GM12878 (cell line): ENCODE measurements around the gene CLPSL1. TPM values are rescaled to one million over a fixed set of nuclear protein-coding genes. Genes with fewer than 3 reads are reported as not detected.

Experiments
- ATAC-seq: fragments of 200-7000 bp; cut with Tn5 transposase; 3 replicates; pipeline ENCODE4 v1.9.1; 2020; ENCODE audit warnings: mild to moderate bottlenecking, moderate library complexity
- BruUV-seq: library from RNA; stranded (reverse); fragments of 400-500 nt; replicated peaks from 2 replicates; lab custom pipeline; 2021; lab: Mats Ljungman, UMichigan
- CTCF ChIA-PET: fragments of 300-600 bp; sonication (Branson Sonifier 250); formaldehyde crosslinking; extraction: SDS; loops from one replicate; lab custom pipeline; 2021; ENCODE audit warnings: inconsistent platforms; lab: Yijun Ruan, JAX
- POLR2A ChIA-PET: fragments of 350-600 bp; formaldehyde crosslinking; extraction: SDS; loops from one replicate; lab custom pipeline; 2021; ENCODE audit warnings: inconsistent platforms; lab: Charles Lee
- RAD21 ChIA-PET: fragments of 300-600 bp; sonication (Branson Sonifier 250); formaldehyde crosslinking; loops from one replicate; lab custom pipeline; 2023; ENCODE audit warnings: antibody characterized with exemption; ENCODE audit not compliant: unreplicated experiment; lab: Charles Lee
- SMC1A ChIA-PET: fragments of 300-600 bp; sonication (Branson Sonifier 250); formaldehyde crosslinking; loops from one replicate; lab custom pipeline; 2023; ENCODE audit not compliant: unreplicated experiment, uncharacterized antibody; lab: Charles Lee
- DNase-seq: peaks from one replicate; pipeline ENCODE4 v3.0.0-alpha.2; 2011; ENCODE audit warnings: low read depth, low spot score
- FAIRE-seq: peaks from 3 replicates; lab custom pipeline; 2011; peaks lifted over from hg19 to GRCh38; lab: Jason Lieb, UNC
- H2AFZ ChIP-seq: 2 replicates; pipeline ENCODE4 v1.6.0; 2011; ENCODE audit warnings: low read depth, low read length, control low read depth; ENCODE audit not compliant: control insufficient read depth
- H3K27ac ChIP-seq: 2 replicates; pipeline ENCODE4 v1.5.1; 2011; ENCODE audit warnings: control low read depth; ENCODE audit not compliant: control insufficient read depth, insufficient read depth
- H3K27me3 ChIP-seq, 2 experiments: replicated peaks in 1 of 2; 2 replicates each; pipeline versions ENCODE4 v1.6.0 to v1.6.1; 2011; ENCODE audit warnings: low read length in 1 of 2; ENCODE audit not compliant: control insufficient read depth in 2 of 2, insufficient read depth in 2 of 2
- H3K36me3 ChIP-seq, 2 experiments: 2 replicates each; pipeline ENCODE4 v1.5.1; 2011; ENCODE audit warnings: low read length in 1 of 2; ENCODE audit not compliant: control insufficient read depth in 2 of 2, insufficient read depth in 2 of 2
- H3K4me1 ChIP-seq: 2 replicates; pipeline ENCODE4 v1.6.1; 2011; ENCODE audit warnings: mild to moderate bottlenecking, low read length, moderate library complexity, mixed read lengths; ENCODE audit not compliant: control insufficient read depth, insufficient read depth
- H3K4me2 ChIP-seq: 2 replicates; pipeline ENCODE4 v1.6.0; 2011; ENCODE audit warnings: control low read depth; ENCODE audit not compliant: control insufficient read depth, insufficient read depth
- H3K4me3 ChIP-seq: fragments of 200-600 bp; sonication (generic); 2 replicates; pipeline ENCODE4 v1.5.1; 2016
- H3K79me2 ChIP-seq: 2 replicates; pipeline ENCODE4 v1.6.0; 2011; ENCODE audit warnings: low read length; ENCODE audit not compliant: control insufficient read depth, insufficient read depth
- H3K9ac ChIP-seq: 2 replicates; pipeline ENCODE4 v1.8.0; 2011; ENCODE audit warnings: low read length, control low read depth, mixed read lengths; ENCODE audit not compliant: control insufficient read depth, insufficient read depth
- H3K9me3 ChIP-seq: replicated peaks from 3 replicates; pipeline ENCODE4 v1.5.1; 2011; ENCODE audit warnings: mild to moderate bottlenecking, low read length; ENCODE audit not compliant: control insufficient read depth, insufficient read depth
- H4K20me1 ChIP-seq: 2 replicates; pipeline ENCODE4 v1.6.0; 2011; ENCODE audit not compliant: control insufficient read depth, insufficient read depth
- BCL11A ChIP-seq: IDR thresholded peaks from 2 replicates; pipeline ENCODE4 v1.6.1; 2011; ENCODE audit warnings: low read depth, low read length
- DPF2 ChIP-seq: fragments of 450-650 bp; IDR thresholded peaks from 2 replicates; pipeline ENCODE4 v1.6.1; 2017; ENCODE audit warnings: mild to moderate bottlenecking
- ELK1 ChIP-seq: IDR thresholded peaks from 2 replicates; pipeline ENCODE4 v1.6.1; 2012; ENCODE audit warnings: low read depth, low read length, improper control_type of control experiment
- LARP7 ChIP-seq: fragments of 450-650 bp; IDR thresholded peaks from 2 replicates; pipeline ENCODE4 v1.6.1; 2017; ENCODE audit warnings: mild to moderate bottlenecking
- MXI1 ChIP-seq: fragments of 150-350 bp; IDR thresholded peaks from 2 replicates; pipeline ENCODE4 v1.6.1; 2011; ENCODE audit warnings: low read depth, mild to moderate bottlenecking, inconsistent platforms, low read length, improper control_type of control experiment
- POU2F2 ChIP-seq: IDR thresholded peaks from 3 replicates; pipeline ENCODE4 v1.6.1; 2011; ENCODE audit warnings: low read depth, mild to moderate bottlenecking, low read length, borderline replicate concordance
- RELB ChIP-seq: fragments of 450-650 bp; IDR thresholded peaks from 2 replicates; pipeline ENCODE4 v1.6.1; 2017; ENCODE audit warnings: low read depth, mild to moderate bottlenecking, moderate library complexity
- SKIL ChIP-seq: fragments of 450-650 bp; IDR thresholded peaks from 2 replicates; pipeline ENCODE4 v1.6.1; 2017; ENCODE audit warnings: mild to moderate bottlenecking, low read depth, inconsistent platforms; ENCODE audit not compliant: poor library complexity, severe bottlenecking
- SMC3 ChIP-seq: IDR thresholded peaks from 2 replicates; pipeline ENCODE4 v1.6.1; 2011; ENCODE audit warnings: low read length, improper control_type of control experiment, borderline replicate concordance
- TARDBP ChIP-seq: IDR thresholded peaks from 2 replicates; pipeline ENCODE4 v1.6.1; 2016; ENCODE audit warnings: borderline replicate concordance
- USF1 ChIP-seq: IDR thresholded peaks from 2 replicates; pipeline ENCODE4 v1.6.1; 2011; ENCODE audit warnings: borderline replicate concordance, low read depth, mild to moderate bottlenecking, moderate library complexity, mixed read lengths, low read length; ENCODE audit not compliant: insufficient read depth; ENCODE audit errors: extremely low read length
- ZBTB40 ChIP-seq: fragments of 450-650 bp; IDR thresholded peaks from 2 replicates; pipeline ENCODE4 v1.6.1; 2016; ENCODE audit warnings: mild to moderate bottlenecking, moderate library complexity, borderline replicate concordance
- ZNF384 ChIP-seq: IDR thresholded peaks from 2 replicates; pipeline ENCODE4 v1.6.1; 2012; ENCODE audit warnings: low read depth, mild to moderate bottlenecking, low read length, improper control_type of control experiment, borderline replicate concordance
- WGBS: methylation state at CpG from one replicate; pipeline ENCODE4 v1.1.6; 2016; ENCODE audit warnings: low lambda C conversion rate; ENCODE audit not compliant: insufficient replicate concordance, insufficient coverage; ENCODE audit errors: missing lambda C conversion rate; 5-methylcytosine and 5-hydroxymethylcytosine counted together
- in situ Hi-C: fragments of 300-500 bp; cut with MboI; formaldehyde crosslinking; loops from 9 replicates; pipeline ENCODE4 v1.14.3; 2018; ENCODE audit warnings: mixed read lengths
- intact Hi-C: fragments of 100-400 bp; cut with micrococcal nuclease; formaldehyde crosslinking; loops from one replicate; pipeline ENCODE4 v1.14.2; 2022; ENCODE audit not compliant: unreplicated experiment
- polyA plus RNA-seq, 11 experiments: library from polyadenylated mRNA; depleted of rRNA in 4 of 11; unstranded in 6 of 11; stranded (reverse) in 5 of 11; fragments of >200 nt; fragmentation: Nextera tagmentation in 4 of 11; fragmentation: Illumina TruSeq in 1 of 11; extraction: Ambion mirVana in 4 of 11; extraction: Trizol in 1 of 11; gene quantifications; 1 replicate in 1 of 11; 2 replicates in 10 of 11; pipeline versions ENCODE4 v1.2.1 to v1.2.3, GENCODE V29; 2011 to 2016; ENCODE audit warnings: inconsistent platforms in 2 of 11, missing spikeins in 2 of 11, low read depth in 1 of 11
- total RNA-seq, 4 experiments: library from RNA; depleted of rRNA in 3 of 4; stranded (reverse); fragments of >200 nt in 3 of 4; fragmentation: Illumina TruSeq in 1 of 4; extraction: Trizol in 1 of 4; gene quantifications; 2 replicates each; pipeline versions ENCODE4 v1.2.1 to v1.2.3, GENCODE V29; 2013 to 2021

Gene CLPSL1
- total and polyA plus RNA-seq, 10 of the 15 experiments (the other 5 are each of a cell fraction or from before 2014, with no cell fraction given), result not detected

GRCh38 chr6:35778437-35778836 lies 2.4 kb upstream of the CLPSL1 start:
- no peak overlapping the region for H3K4me2 ChIP-seq
- intact Hi-C loops (no loop called here), in situ Hi-C loops (no loop called here)
- H3K27ac ChIP-seq, result no peak overlapping the region
- no peaks in the 10 kb centered on the region for H3K4me1 ChIP-seq
- H4K20me1 ChIP-seq, result no peaks in the 10 kb centered on the region
- no peak overlapping the region for H3K4me3 ChIP-seq
- WGBS, result 88% methylated on average over 2 of the region's 2 CpGs
- H3K79me2 ChIP-seq, result no peaks in the 10 kb centered on the region
- SMC1A ChIA-PET, result no interaction called here
- ATAC-seq (no peak), FAIRE-seq (no peak), DNase-seq (no peak)
- RAD21 ChIA-PET, result no interaction called here
- no peaks in the 10 kb centered on the region for H3K9me3 ChIP-seq
- CTCF ChIA-PET, result no interaction called here
- H3K9ac ChIP-seq, result no peak overlapping the region
- BruUV-seq, result no TSS peak
- H2AFZ ChIP-seq, result no peak overlapping the region
- no peaks in the 10 kb centered on the region for H3K36me3 ChIP-seq
- POLR2A ChIA-PET, result no interaction called here
- no peaks in the 10 kb centered on the region; a peak in 1 of 4 replicates for H3K27me3 ChIP-seq
- TF ChIP-seq MXI1 (no peak), SKIL (no peak), BCL11A (no peak), USF1 (no peak), TARDBP (no peak), RELB (no peak), ZBTB40 (no peak), DPF2 (no peak), ZNF384 (no peak), ELK1 (no peak), POU2F2 (no peak), LARP7 (no peak), SMC3 (no peak)
